HUES48 (cell line): ENCODE measurements around the gene PDIA6.

Source experiments
- H3K27ac ChIP-seq: one replicate; pipeline ENCODE4 v1.7.0; 2013; ENCODE audit warnings: low read depth, low read length, inconsistent platforms
- H3K27me3 ChIP-seq: 2 replicates; pipeline ENCODE4 v1.6.1; 2013; ENCODE audit warnings: mild to moderate bottlenecking, low read length; ENCODE audit not compliant: control insufficient read depth, insufficient read depth
- H3K36me3 ChIP-seq: 2 replicates; pipeline ENCODE4 v1.6.1; 2013; ENCODE audit warnings: low read length; ENCODE audit not compliant: control insufficient read depth, insufficient read depth
- H3K4me1 ChIP-seq: 2 replicates; pipeline ENCODE4 v1.6.1; 2013; ENCODE audit warnings: mild to moderate bottlenecking, low read length; ENCODE audit not compliant: control insufficient read depth, insufficient read depth
- H3K4me3 ChIP-seq: 2 replicates; pipeline ENCODE4 v1.5.1; 2013; ENCODE audit warnings: mild to moderate bottlenecking, low read depth, low read length
- H3K9ac ChIP-seq: 2 replicates; pipeline ENCODE4 v1.6.1; 2013; ENCODE audit warnings: mild to moderate bottlenecking, low read depth, low read length, moderate library complexity
- H3K9me3 ChIP-seq: 2 replicates; pipeline ENCODE4 v1.6.1; 2013; ENCODE audit warnings: low read length; ENCODE audit not compliant: control insufficient read depth, insufficient read depth

Gene PDIA6

GRCh38 chr2:10772201-10772867 lies 40.3 kb downstream of the PDIA6 start:
- Histone ChIP-seq H3K9ac (no peak overlapping the region), H3K27me3 (no peaks in the 10 kb centered on the region), H3K27ac (no peak overlapping the region), H3K9me3 (no peaks in the 10 kb centered on the region), H3K4me3 (no peak overlapping the region), H3K4me1 (no peaks in the 10 kb centered on the region), H3K36me3 (no peaks in the 10 kb centered on the region)

- no peak overlapping the region for H3K9ac ChIP-seq
- H3K27me3 ChIP-seq = no peaks in the 10 kb centered on the region
- H3K4me3 ChIP-seq = no peak overlapping the region
- no peak overlapping the region for H3K27ac ChIP-seq
- no peaks in the 10 kb centered on the region for H3K36me3 ChIP-seq
- no peaks in the 10 kb centered on the region for H3K4me1 ChIP-seq
- no peaks in the 10 kb centered on the region for H3K9me3 ChIP-seq
These were observed 40.8 kb downstream of the PDIA6 start for GRCh38 chr2:10771786-10772185.

- Histone ChIP-seq H3K36me3 (no peaks in the 10 kb centered on the region), H3K4me3 (no peak overlapping the region), H3K9me3 (no peaks in the 10 kb centered on the region), H3K27me3 (no peaks in the 10 kb centered on the region), H3K9ac (no peak overlapping the region), H3K4me1 (no peaks in the 10 kb centered on the region), H3K27ac (no peak overlapping the region)
These were observed 41.4 kb downstream of the PDIA6 start for GRCh38 chr2:10770956-10771750.

- Histone ChIP-seq H3K36me3 (no peaks in the 10 kb centered on the region), H3K4me1 (no peaks in the 10 kb centered on the region), H3K9me3 (no peaks in the 10 kb centered on the region), H3K27ac (no peak overlapping the region), H3K4me3 (no peak overlapping the region), H3K27me3 (no peaks in the 10 kb centered on the region), H3K9ac (no peak overlapping the region)
These were observed 44.5 kb downstream of the PDIA6 start for GRCh38 chr2:10768063-10768507.

GRCh38 chr2:10765914-10766313 lies 46.7 kb downstream of the PDIA6 start:
- Histone ChIP-seq H3K27me3 (no peaks in the 10 kb centered on the region), H3K9me3 (no peaks in the 10 kb centered on the region), H3K27ac (no peak overlapping the region), H3K9ac (no peak overlapping the region), H3K4me3 (no peak overlapping the region), H3K36me3 (no peaks in the 10 kb centered on the region), H3K4me1 (no peaks in the 10 kb centered on the region)

- Histone ChIP-seq H3K27ac (no peak overlapping the region), H3K4me3 (no peak overlapping the region), H3K27me3 (no peaks in the 10 kb centered on the region), H3K9me3 (no peaks in the 10 kb centered on the region), H3K36me3 (no peaks in the 10 kb centered on the region), H3K9ac (no peak overlapping the region), H3K4me1 (no peaks in the 10 kb centered on the region)
These were observed 47.1 kb downstream of the PDIA6 start for GRCh38 chr2:10765461-10765860.

- H3K27ac ChIP-seq = no peak overlapping the region
- no peak overlapping the region for H3K4me3 ChIP-seq
- H3K4me1 ChIP-seq = no peaks in the 10 kb centered on the region
- no peak overlapping the region for H3K9ac ChIP-seq
- no peaks in the 10 kb centered on the region for H3K36me3 ChIP-seq
- no peaks in the 10 kb centered on the region for H3K27me3 ChIP-seq
- no peaks in the 10 kb centered on the region for H3K9me3 ChIP-seq
These were observed 47.7 kb downstream of the PDIA6 start for GRCh38 chr2:10764896-10765295.

- Histone ChIP-seq H3K4me1 (no peaks in the 10 kb centered on the region), H3K9ac (no peak overlapping the region), H3K4me3 (no peak overlapping the region)
These were observed 48.3 kb downstream of the PDIA6 start for GRCh38 chr2:10764096-10764785.

GRCh38 chr2:10763461-10763800 lies 49.2 kb downstream of the PDIA6 start:
- Histone ChIP-seq H3K4me1 (no peaks in the 10 kb centered on the region), H3K27me3 (no peaks in the 10 kb centered on the region), H3K4me3 (no peak overlapping the region), H3K9ac (no peak overlapping the region), H3K36me3 (no peaks in the 10 kb centered on the region), H3K27ac (no peak overlapping the region), H3K9me3 (no peaks in the 10 kb centered on the region)

More at GRCh38 chr2:10764096-10764785, 48.3 kb downstream of the PDIA6 start:
- Histone ChIP-seq H3K36me3 (no peaks in the 10 kb centered on the region), H3K27me3 (no peaks in the 10 kb centered on the region), H3K9me3 (no peaks in the 10 kb centered on the region), H3K27ac (no peak overlapping the region)

- no peaks in the 10 kb centered on the region for H3K36me3 ChIP-seq
- no peak overlapping the region for H3K4me3 ChIP-seq
- no peaks in the 10 kb centered on the region for H3K27me3 ChIP-seq
- H3K4me1 ChIP-seq = no peaks in the 10 kb centered on the region
- H3K27ac ChIP-seq = no peak overlapping the region
- no peak overlapping the region for H3K9ac ChIP-seq
- H3K9me3 ChIP-seq = no peaks in the 10 kb centered on the region
These were observed 49.7 kb downstream of the PDIA6 start for GRCh38 chr2:10762651-10763460.
